NK-92 (cell line): ENCODE results near the gene NFATC4.
"Not testable (repeated sequence)": the region's sequence is repeated elsewhere in the genome, so short reads cannot be mapped to it uniquely, and the experiment has no call there.

Source experiments
- DNase-seq: peaks from one replicate; lab custom pipeline; 2025; ENCODE audit not compliant: unreplicated experiment; lab: John Stamatoyannopoulos, UW

Gene NFATC4

GRCh38 chr14:24367514-24368211 is at the start of gene NFATC4:
Gene NFATC4, plus strand, starts transcription at chr14:24368184. Its CDS starts 157 bp downstream, at chr14:24368341.
- DNase-seq, result no peak

- no peak for DNase-seq
Observed at GRCh38 chr14:24321212-24321975, 46.6 kb upstream of the NFATC4 start.

GRCh38 chr14:24322672-24323071 is 45.3 kb upstream of the NFATC4 start:
- DNase-seq, result no peak

- DNase-seq, result no peak
Observed at GRCh38 chr14:24323341-24323740, 44.6 kb upstream of the NFATC4 start.

GRCh38 chr14:24324024-24324423 is 44.0 kb upstream of the NFATC4 start:
- DNase-seq, result no peak

GRCh38 chr14:24325041-24325530 is 42.9 kb upstream of the NFATC4 start:
- no peak for DNase-seq

GRCh38 chr14:24325963-24326362 is 42.0 kb upstream of the NFATC4 start:
- DNase-seq, result no peak

- no peak for DNase-seq
Observed at GRCh38 chr14:24327303-24327702, 40.7 kb upstream of the NFATC4 start.

- DNase-seq, result not testable (repeated sequence)
Observed at GRCh38 chr14:24327914-24328313, 40.1 kb upstream of the NFATC4 start.

- DNase-seq, result no peak
Observed at GRCh38 chr14:24329073-24329663, 38.8 kb upstream of the NFATC4 start.

GRCh38 chr14:24329736-24330135 is 38.2 kb upstream of the NFATC4 start:
- no peak for DNase-seq

- no peak for DNase-seq
Observed at GRCh38 chr14:24330973-24331674, 36.9 kb upstream of the NFATC4 start.

- no peak for DNase-seq
Observed at GRCh38 chr14:24331731-24332267, 36.2 kb upstream of the NFATC4 start.

GRCh38 chr14:24332268-24332993 is 35.6 kb upstream of the NFATC4 start:
- peak; percentile 35 for DNase-seq

- DNase-seq, result no peak
Observed at GRCh38 chr14:24334431-24335291, 33.3 kb upstream of the NFATC4 start, which contains the start of gene ADCY4. Gene ADCY4, minus strand, starts transcription at chr14:24335071. Its CDS starts 419 bp downstream, at chr14:24334652.

- DNase-seq, result no peak
Observed at GRCh38 chr14:24335461-24336171, 32.4 kb upstream of the NFATC4 start.

- no peak for DNase-seq
Observed at GRCh38 chr14:24337144-24337823, 30.7 kb upstream of the NFATC4 start.

GRCh38 chr14:24337824-24338175 is 30.2 kb upstream of the NFATC4 start:
- no peak for DNase-seq
